WTC11 (cell line): ENCODE data around the gene NRG2.
A peak's percentile ranks its signal among the peaks of the same experiment; 100 is the strongest.

Experiments used
- ATF1 ChIP-seq: sonication (generic); formaldehyde crosslinking; IDR thresholded peaks from 2 replicates; pipeline ENCODE4 v1.8.1; 2023; ENCODE audit warnings: mild to moderate bottlenecking, moderate library complexity, missing genetic modification reagents
- CBFB ChIP-seq: sonication (generic); formaldehyde crosslinking; IDR thresholded peaks from 2 replicates; pipeline ENCODE4 v1.8.1; 2022; ENCODE audit warnings: mild to moderate bottlenecking, low read depth, missing genetic modification reagents
- JUN ChIP-seq: sonication (generic); formaldehyde crosslinking; IDR thresholded peaks from 2 replicates; pipeline ENCODE4 v1.8.0; 2023; ENCODE audit warnings: mild to moderate bottlenecking, missing genetic modification reagents
- NFYB ChIP-seq: sonication (generic); formaldehyde crosslinking; conservative IDR thresholded peaks from 2 replicates; pipeline ENCODE4 v1.8.0; 2022; ENCODE audit warnings: low read depth, missing genetic modification reagents
- OVOL2 ChIP-seq: fragments of 250-450 bp; sonication (Bioruptor Pico); IDR thresholded peaks from 2 replicates; pipeline ENCODE4 v1.9.0; 2021; ENCODE audit warnings: mild to moderate bottlenecking, borderline replicate concordance
- TEAD4 ChIP-seq: sonication (generic); formaldehyde crosslinking; IDR thresholded peaks from 2 replicates; pipeline ENCODE4 v1.8.0; 2022; ENCODE audit warnings: mild to moderate bottlenecking, missing genetic modification reagents
- ZNF219 ChIP-seq: sonication (generic); formaldehyde crosslinking; IDR thresholded peaks from 2 replicates; pipeline ENCODE4 v1.8.0; 2023; ENCODE audit warnings: missing genetic modification reagents, mild to moderate bottlenecking, borderline replicate concordance
- ZNF317 ChIP-seq: sonication (generic); formaldehyde crosslinking; IDR thresholded peaks from 2 replicates; pipeline ENCODE4 v1.8.1; 2023; ENCODE audit warnings: low read depth, mild to moderate bottlenecking, moderate library complexity, missing genetic modification reagents, borderline replicate concordance
- TF ChIP-seq, protein P1 (sequence below): fragments of 200-600 bp; IDR thresholded peaks from 2 replicates; pipeline ENCODE4 v1.8.0; 2022; ENCODE audit warnings: antibody characterized with exemption
- TF ChIP-seq, protein P2 (sequence below): fragments of 250-450 bp; sonication (Bioruptor Pico); IDR thresholded peaks from 2 replicates; pipeline ENCODE4 v1.9.0; 2021; ENCODE audit warnings: mild to moderate bottlenecking
- TF ChIP-seq, protein P3 (sequence below): sonication (generic); formaldehyde crosslinking; IDR thresholded peaks from 2 replicates; pipeline ENCODE4 v1.8.1; 2023; ENCODE audit warnings: mild to moderate bottlenecking, missing genetic modification reagents, moderate library complexity
- TF ChIP-seq, protein P4 (sequence below): sonication (generic); formaldehyde crosslinking; IDR thresholded peaks from 2 replicates; pipeline ENCODE4 v1.8.0; 2022; ENCODE audit warnings: mild to moderate bottlenecking, missing genetic modification reagents

DNA sequence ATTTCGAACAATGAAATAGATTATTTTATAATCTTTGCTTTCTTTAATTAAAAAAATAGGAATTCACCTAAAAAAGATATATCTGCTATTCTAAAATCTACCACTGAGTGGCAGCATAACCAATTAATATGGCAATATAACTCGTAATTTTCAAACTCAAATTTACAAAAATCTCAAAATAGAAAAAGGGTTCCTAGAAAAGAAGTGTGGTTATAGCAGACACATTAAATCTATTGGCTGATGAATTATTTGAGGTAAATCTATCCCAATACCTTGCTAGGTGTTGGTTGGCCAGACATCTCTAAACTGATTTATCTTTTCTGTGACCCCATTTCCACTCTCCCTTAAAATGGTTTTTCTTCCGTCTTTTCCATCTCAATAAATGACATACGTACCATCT is 30.2 kb upstream of the NRG2 start:
- TF ChIP-seq ZNF219 (CRISPR knock-in tag), result no peak
- TF ChIP-seq TEAD4 (CRISPR knock-in tag), result no peak
- TF ChIP-seq ATF1, result no peak
- no peak for TF ChIP-seq NFYB
- TF ChIP-seq, protein P1, sequence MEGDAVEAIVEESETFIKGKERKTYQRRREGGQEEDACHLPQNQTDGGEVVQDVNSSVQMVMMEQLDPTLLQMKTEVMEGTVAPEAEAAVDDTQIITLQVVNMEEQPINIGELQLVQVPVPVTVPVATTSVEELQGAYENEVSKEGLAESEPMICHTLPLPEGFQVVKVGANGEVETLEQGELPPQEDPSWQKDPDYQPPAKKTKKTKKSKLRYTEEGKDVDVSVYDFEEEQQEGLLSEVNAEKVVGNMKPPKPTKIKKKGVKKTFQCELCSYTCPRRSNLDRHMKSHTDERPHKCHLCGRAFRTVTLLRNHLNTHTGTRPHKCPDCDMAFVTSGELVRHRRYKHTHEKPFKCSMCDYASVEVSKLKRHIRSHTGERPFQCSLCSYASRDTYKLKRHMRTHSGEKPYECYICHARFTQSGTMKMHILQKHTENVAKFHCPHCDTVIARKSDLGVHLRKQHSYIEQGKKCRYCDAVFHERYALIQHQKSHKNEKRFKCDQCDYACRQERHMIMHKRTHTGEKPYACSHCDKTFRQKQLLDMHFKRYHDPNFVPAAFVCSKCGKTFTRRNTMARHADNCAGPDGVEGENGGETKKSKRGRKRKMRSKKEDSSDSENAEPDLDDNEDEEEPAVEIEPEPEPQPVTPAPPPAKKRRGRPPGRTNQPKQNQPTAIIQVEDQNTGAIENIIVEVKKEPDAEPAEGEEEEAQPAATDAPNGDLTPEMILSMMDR, result peak; percentile 27; the same call in 1 of the 2 replicates
- TF ChIP-seq, protein P2, sequence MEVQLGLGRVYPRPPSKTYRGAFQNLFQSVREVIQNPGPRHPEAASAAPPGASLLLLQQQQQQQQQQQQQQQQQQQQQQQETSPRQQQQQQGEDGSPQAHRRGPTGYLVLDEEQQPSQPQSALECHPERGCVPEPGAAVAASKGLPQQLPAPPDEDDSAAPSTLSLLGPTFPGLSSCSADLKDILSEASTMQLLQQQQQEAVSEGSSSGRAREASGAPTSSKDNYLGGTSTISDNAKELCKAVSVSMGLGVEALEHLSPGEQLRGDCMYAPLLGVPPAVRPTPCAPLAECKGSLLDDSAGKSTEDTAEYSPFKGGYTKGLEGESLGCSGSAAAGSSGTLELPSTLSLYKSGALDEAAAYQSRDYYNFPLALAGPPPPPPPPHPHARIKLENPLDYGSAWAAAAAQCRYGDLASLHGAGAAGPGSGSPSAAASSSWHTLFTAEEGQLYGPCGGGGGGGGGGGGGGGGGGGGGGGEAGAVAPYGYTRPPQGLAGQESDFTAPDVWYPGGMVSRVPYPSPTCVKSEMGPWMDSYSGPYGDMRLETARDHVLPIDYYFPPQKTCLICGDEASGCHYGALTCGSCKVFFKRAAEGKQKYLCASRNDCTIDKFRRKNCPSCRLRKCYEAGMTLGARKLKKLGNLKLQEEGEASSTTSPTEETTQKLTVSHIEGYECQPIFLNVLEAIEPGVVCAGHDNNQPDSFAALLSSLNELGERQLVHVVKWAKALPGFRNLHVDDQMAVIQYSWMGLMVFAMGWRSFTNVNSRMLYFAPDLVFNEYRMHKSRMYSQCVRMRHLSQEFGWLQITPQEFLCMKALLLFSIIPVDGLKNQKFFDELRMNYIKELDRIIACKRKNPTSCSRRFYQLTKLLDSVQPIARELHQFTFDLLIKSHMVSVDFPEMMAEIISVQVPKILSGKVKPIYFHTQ (CRISPR knock-in tag), result no peak
- TF ChIP-seq OVOL2 (CRISPR knock-in tag), result no peak
- TF ChIP-seq CBFB (CRISPR knock-in tag), result no peak
- TF ChIP-seq ZNF317 (CRISPR knock-in tag), result no peak
- TF ChIP-seq, protein P3, sequence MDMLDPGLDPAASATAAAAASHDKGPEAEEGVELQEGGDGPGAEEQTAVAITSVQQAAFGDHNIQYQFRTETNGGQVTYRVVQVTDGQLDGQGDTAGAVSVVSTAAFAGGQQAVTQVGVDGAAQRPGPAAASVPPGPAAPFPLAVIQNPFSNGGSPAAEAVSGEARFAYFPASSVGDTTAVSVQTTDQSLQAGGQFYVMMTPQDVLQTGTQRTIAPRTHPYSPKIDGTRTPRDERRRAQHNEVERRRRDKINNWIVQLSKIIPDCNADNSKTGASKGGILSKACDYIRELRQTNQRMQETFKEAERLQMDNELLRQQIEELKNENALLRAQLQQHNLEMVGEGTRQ (CRISPR knock-in tag), result no peak
- TF ChIP-seq JUN (CRISPR knock-in tag), result no peak
- TF ChIP-seq, protein P4, sequence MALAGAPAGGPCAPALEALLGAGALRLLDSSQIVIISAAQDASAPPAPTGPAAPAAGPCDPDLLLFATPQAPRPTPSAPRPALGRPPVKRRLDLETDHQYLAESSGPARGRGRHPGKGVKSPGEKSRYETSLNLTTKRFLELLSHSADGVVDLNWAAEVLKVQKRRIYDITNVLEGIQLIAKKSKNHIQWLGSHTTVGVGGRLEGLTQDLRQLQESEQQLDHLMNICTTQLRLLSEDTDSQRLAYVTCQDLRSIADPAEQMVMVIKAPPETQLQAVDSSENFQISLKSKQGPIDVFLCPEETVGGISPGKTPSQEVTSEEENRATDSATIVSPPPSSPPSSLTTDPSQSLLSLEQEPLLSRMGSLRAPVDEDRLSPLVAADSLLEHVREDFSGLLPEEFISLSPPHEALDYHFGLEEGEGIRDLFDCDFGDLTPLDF (CRISPR knock-in tag), result no peak
